Measurements from ENCODE around the gene EPAS1. TPM values are rescaled to one million over a fixed set of nuclear protein-coding genes. Genes with fewer than 3 reads are reported as not detected.

The EPAS1 gene
- total and polyA plus RNA-seq, 9 of the 15 experiments (the other 6 are each of a cell fraction or from before 2014, with no cell fraction given): 0.25 to 11.2 (median 4.1) TPM

DNA sequence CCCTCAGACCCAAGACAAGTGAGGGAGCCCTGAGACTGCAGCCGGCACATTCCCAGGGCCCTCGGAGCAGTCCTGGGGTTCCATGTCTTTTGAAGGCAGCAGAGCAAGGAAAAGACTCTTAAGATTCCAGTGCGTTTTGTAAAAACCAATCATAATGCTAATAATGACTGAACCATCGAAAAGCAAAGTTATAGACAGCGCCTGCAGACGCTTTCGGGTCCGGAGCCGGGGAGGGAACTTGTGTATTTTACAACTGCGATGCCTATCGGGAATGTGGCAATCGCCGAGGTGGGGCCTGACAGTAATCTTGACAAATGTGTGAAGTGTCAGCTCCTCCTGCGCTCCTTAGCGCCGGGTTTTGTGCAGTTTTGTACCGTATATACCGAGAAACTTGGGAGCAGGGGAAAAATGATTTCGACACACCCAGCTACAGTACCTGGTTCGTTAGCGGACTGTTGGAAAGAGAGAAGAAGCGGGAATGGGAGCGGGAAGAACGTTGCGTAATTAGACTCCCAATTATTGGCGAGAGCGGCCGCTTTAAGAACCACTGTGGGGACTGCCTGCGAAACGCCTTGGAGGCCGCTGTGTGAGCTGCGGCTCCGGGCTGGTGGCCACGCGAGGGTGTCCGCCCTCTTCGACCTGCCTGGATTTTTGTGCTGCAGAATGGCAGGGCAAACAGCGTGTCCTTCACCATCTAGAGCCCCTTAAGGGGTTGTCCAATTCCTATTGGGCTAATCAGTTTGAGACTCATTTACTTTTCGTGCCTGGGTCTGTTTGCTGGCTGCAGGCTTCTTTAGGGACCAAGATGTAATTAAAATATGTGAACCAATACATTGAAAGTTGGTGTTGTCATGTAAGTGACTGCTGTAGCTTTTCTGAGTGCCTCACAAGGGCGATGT is 2.4 kb downstream of the EPAS1 start (continued):
- TF ChIP-seq, protein P1, sequence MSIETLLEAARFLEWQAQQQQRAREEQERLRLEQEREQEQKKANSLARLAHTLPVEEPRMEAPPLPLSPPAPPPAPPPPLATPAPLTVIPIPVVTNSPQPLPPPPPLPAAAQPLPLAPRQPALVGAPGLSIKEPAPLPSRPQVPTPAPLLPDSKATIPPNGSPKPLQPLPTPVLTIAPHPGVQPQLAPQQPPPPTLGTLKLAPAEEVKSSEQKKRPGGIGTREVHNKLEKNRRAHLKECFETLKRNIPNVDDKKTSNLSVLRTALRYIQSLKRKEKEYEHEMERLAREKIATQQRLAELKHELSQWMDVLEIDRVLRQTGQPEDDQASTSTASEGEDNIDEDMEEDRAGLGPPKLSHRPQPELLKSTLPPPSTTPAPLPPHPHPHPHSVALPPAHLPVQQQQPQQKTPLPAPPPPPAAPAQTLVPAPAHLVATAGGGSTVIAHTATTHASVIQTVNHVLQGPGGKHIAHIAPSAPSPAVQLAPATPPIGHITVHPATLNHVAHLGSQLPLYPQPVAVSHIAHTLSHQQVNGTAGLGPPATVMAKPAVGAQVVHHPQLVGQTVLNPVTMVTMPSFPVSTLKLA (conservative IDR thresholded peaks at IDR 0.05): no peak

DNA sequence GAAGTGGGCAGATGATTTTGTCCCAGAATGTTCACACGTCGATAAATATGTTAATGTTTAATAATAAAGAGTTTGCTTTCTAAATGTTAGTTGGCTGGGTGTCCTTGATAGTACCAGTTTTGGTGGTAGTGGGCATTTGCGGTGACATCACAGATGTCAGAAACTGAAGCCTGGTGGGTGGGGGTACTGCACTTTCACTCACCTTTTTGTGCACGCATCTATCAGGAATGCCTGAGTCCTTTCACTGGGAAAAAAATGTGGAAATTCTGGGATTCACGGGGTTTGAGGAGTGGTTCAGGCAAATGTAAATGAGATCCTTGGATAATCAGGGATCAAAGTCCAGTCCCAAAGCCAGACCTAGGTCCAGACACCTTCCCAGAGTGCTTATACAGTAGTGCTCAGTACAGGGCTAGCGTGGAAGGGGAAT is 3.2 kb downstream of the EPAS1 start:
- Histone ChIP-seq H3K79me2 (ENCODE audit: control insufficient read depth, insufficient read depth, low read length) (no peaks in the 10 kb centered on the region; the same call in 2 of the 3 replicates), H3K4me2 (ENCODE audit: insufficient read depth, low read length) (no peak overlapping the region), H3K36me3 (ENCODE audit: control insufficient read depth, insufficient read depth, low read length) (no peaks in the 10 kb centered on the region), H2AFZ (ENCODE audit: low read depth, low read length) (no peak overlapping the region), H3K9me1 (ENCODE audit: control insufficient read depth, insufficient read depth, low read length) (peaks cover 4% of the 10 kb centered on the region), H3K4me1 (replicated peaks in 1 of 2; ENCODE audit: control insufficient read depth in 2 of 2, insufficient read depth in 2 of 2, low read length in 2 of 2) (peaks cover 16 to 39% of the 10 kb centered on the region in 2 experiments), H3K9ac (ENCODE audit: insufficient read depth in 1 of 2, low read depth in 2 of 2, low read length in 2 of 2) (no peak overlapping the region), H3K27ac (ENCODE audit: extremely low read depth, low read depth, low read length) (no peak overlapping the region), H4K20me1 (replicated peaks; ENCODE audit: control insufficient read depth, insufficient read depth, low read length) (peaks cover 4% of the 10 kb centered on the region; the same call in 1 of the 2 replicates), H3K4me3 (no peak overlapping the region), H3K9me3 (replicated peaks; ENCODE audit: control insufficient read depth, insufficient read depth, low read depth, low read length) (no peaks in the 10 kb centered on the region), H3K27me3 (ENCODE audit: control insufficient read depth in 2 of 2, insufficient read depth in 2 of 2, low read length in 2 of 2) (peaks cover 5 to 13% of the 10 kb centered on the region in 2 experiments; a peak in 3 of 5 replicates)
- ATAC-seq (no peak), DNase-seq (ENCODE audit: extremely low read depth in 1 of 4, low spot score in 3 of 4) (no peak), FAIRE-seq (peak; percentile 37)
- ChIA-PET POLR2A (interaction anchor here (1.2 to 2.2 kb wide), 3 partner anchors 9 to 17 kb away, joined by 5 to 7 read pairs (median 7); no protein-coding TSS in a partner anchor), CTCF (ENCODE audit: low intra/inter-chr PET ratio) (interaction anchor here (2.0 kb wide), 1 partner anchor 65 kb away, joined by 7 read pairs; no protein-coding TSS in a partner anchor)
- BruUV-seq (replicated peaks): no TSS peak
- WGBS (ENCODE audit: insufficient coverage, low coverage, missing lambda C conversion rate): 56% methylated on average over 6 of the region's 6 CpGs
- intact Hi-C loops (cut with micrococcal nuclease): no loop called here
- in situ Hi-C loops (cut with MboI): no loop called here
- TF ChIP-seq TAF9B (IDR thresholded peaks at IDR 0.05; ENCODE audit: partially characterized antibody) (no peak), EGR1 (conservative IDR thresholded peaks at IDR 0.05) (no peak), FOXK2 (conservative IDR thresholded peaks at IDR 0.05 in 1 of 2, IDR thresholded peaks at IDR 0.05 in 1 of 2; ENCODE audit: low read depth in 2 of 2) (no peak), ZNF165 (CRISPR knock-in tag; IDR thresholded peaks at IDR 0.05; ENCODE audit: borderline replicate concordance) (no peak), HNRNPL (IDR thresholded peaks at IDR 0.05; ENCODE audit: low read depth, low read length) (no peak), CREB1 (IDR thresholded peaks at IDR 0.05) (no peak), CREB1 (CRISPR knock-in tag; IDR thresholded peaks at IDR 0.05) (no peak), HNRNPK (IDR thresholded peaks at IDR 0.05; ENCODE audit: low read depth, low read length, poor library complexity, severe bottlenecking) (no peak), RUNX1 (IDR thresholded peaks at IDR 0.05; ENCODE audit: low read depth) (no peak), NR2F6 (CRISPR knock-in tag; IDR thresholded peaks at IDR 0.05) (no peak), ZNF311 (CRISPR knock-in tag; IDR thresholded peaks at IDR 0.05) (no peak), TAF7 (tag; IDR thresholded peaks at IDR 0.05) (no peak), ESRRB (CRISPR knock-in tag; IDR thresholded peaks at IDR 0.05; ENCODE audit: borderline replicate concordance) (no peak), CHD4 (IDR thresholded peaks at IDR 0.05; ENCODE audit: insufficient read depth, insufficient replicate concordance, low read depth, low read length, poor library complexity, severe bottlenecking) (no peak), NCOA6 (IDR thresholded peaks at IDR 0.05) (no peak), ZNF445 (CRISPR knock-in tag; IDR thresholded peaks at IDR 0.05; ENCODE audit: low read depth) (no peak), HNRNPUL1 (IDR thresholded peaks at IDR 0.05; ENCODE audit: low read length) (no peak)
